AML-193 (cell line): ENCODE data around the gene KRTAP4-7.
"Not testable (repeated sequence)": the region's sequence is repeated elsewhere in the genome, so short reads cannot be mapped to it uniquely, and the experiment has no call there.

Experiments
- DNase-seq, 2 experiments: peaks; one replicate each; lab custom pipeline; 2025; lab: John Stamatoyannopoulos, UW

The KRTAP4-7 gene

DNA sequence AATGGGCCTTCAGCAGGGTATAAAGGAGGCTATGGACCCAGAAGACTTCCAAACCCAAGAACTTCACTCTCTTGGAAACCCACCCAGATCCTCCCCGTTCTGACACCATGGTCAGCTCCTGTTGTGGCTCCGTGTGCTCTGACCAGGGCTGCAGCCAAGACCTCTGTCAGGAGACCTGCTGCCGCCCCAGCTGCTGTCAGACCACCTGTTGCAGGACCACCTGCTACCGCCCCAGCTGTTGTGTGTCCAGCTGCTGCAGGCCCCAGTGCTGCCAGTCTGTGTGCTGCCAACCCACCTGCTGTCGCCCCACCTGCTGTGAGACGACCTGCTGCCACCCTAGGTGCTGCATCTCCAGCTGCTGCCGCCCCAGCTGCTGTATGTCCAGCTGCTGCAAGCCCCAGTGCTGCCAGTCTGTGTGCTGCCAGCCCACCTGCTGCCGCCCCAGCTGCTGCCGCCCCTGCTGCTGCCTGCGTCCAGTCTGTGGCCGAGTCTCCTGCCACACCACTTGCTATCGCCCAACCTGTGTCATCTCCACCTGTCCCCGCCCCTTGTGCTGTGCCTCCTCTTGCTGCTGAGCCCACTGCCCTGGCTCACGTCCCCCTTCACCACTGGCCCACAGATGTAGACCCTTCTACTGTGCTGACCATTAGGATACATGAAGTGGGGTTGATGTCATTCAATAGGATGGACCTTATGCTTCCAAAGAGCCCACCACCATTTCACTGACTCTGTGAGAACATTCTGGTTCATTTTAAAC lies at the start of gene KRTAP4-7:
Gene KRTAP4-7, plus strand, starts transcription at position 51 of the 757 bp plus-strand sequence. Its CDS starts 57 bp downstream, at position 108.
- not testable (repeated sequence) for DNase-seq

DNA sequence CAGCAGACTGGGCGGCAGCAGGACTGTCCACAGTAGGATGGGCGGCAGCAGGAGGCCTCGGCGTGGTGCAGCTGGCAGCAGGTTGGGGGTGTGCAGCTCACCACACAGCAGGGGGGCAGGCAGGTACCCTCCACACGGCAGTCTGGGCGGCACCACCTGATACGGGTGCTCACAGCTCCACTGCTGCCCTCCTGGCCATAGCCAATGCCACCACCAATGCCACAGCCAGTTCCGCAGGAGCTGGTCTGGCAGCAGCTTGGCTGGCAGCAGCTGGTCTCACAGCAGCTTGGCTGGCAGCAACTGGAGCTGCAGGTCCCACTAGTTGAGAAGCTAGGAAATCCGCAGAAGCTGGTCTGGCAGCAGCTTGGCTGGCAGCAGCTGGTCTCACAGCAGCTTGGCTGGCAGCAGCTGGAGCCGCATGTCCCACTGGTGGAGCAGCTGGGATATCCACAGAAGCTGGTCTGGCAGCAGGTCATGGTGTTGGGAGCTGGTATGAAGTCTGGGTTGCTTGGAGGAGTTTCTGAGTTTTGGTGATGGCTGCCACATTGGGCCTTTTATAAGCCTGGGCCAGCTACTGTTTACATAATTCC lies 49.5 kb upstream of the KRTAP4-7 start, which contains the start of gene KRTAP1-3:
Gene KRTAP1-3, minus strand, starts transcription at position 529 of the 590 bp plus-strand sequence. Its CDS starts 53 bp downstream, at position 476.
- DNase-seq: not testable (repeated sequence)

DNA sequence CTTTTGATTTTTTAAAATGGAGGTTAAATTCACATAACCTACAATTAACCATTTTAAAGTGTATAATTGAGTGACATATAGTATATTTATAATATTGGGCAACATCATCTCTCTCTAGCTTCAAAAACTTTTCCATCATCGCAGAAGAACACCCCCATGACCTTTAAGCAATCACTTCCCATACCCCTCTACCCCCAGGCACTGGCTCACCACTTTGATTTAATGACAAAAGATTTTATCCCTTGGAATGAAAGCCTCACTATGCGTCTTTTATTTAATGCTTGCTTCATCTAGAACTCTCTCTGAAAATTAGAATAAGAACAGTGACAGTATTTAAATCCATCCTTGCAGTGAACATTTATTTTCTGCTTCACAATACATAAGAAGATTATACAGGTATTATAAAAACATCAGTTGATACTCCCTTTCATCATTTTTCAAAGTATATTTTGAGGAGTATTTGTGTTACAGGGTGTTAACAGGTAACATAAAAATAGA lies 46.0 kb upstream of the KRTAP4-7 start:
- DNase-seq: no peak

DNA sequence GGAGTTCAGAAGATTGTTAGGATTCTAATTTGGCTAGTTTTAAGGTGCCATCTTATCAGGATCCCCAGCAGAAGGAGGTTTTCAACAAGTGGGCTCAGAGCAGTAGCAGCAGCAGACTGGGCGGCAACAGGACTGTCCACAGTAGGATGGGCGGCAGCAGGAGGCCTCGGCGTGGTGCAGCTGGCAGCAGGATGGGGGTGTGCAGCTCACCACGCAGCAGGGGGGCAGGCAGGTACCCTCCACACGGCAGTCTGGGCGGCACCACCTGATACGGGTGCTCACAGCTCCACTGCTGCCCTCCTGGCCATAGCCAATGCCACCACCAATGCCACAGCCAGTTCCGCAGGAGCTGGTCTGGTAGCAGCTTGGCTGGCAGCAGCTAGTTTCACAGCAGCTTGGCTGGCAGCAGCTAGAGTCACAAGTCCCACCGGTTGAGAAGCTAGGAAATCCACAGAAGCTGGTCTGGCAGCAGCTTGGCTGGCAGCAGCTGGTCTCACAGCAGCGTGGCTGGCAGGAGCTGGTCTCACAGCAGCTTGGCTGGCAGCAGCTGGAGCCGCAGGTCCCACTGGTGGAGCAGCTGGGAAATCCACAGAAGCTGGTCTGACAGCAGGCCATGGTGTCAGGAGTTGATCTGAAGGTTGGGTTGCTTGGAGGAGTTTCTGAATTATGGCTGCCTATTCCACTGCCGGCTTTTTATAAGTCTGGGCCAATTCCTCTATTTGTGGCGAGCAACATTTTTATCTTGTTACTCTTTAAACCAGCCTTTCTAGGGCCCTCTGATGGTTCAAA lies 43.0 kb upstream of the KRTAP4-7 start, which contains the start of gene KRTAP1-1:
Gene KRTAP1-1, minus strand, starts transcription at position 668 of the 789 bp plus-strand sequence. Its CDS starts 53 bp downstream, at position 615.
- not testable (repeated sequence) for DNase-seq

DNA sequence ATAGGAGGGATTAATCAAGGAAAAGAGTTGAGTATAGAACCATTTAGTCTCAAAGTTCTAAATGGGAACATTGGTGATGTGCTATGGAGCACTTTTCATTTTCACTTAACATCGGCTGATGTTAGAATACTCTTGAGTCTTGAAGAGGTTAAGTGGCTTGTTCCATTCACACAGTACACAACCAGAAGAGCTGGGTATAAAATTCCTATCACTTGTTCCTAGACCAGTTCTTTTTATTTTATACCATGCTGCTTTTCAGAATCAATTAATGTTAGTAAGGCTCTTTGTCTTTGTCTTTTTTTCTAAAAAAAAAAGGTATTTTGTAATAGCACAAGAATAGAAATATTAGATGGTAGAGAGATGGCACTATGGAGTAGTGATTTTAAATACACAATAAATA lies 41.0 kb upstream of the KRTAP4-7 start:
- no peak for DNase-seq

DNA sequence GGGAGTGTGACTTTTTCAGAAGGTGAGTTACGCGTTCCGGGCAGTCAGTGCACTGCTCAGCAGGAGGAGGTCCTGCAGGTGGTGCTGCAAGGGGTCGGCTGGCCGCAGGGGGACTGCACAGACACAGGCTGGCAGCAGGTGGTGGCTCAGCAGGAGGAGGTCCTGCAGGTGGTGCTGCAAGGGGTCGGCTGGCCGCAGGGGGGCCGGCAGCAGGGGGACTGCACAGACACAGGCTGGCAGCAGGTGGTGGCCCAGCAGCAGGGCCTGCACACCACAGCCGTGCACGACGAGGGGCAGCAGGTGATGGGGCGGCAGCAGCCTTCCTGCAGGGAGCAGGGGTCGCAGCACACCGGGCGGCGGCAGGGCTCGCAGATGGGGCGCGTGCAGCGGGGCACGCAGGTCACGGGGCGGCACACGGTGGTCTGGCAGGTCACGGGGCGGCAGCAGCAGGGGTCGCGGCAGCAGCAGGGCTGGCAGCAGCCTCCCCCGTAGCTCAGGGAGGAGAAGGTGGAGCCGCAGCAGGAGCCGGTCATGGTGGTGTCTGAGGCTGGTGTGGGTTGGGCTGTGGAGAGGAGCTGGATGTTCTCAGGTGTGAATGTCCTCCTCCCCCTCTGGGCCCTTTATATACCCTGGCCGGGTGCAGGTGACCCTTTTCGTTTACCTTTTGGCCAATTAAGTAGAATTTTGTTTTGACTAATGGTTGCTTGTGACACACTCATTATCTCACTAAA lies 37.0 kb upstream of the KRTAP4-7 start, which contains the start of gene KRTAP2-1:
Gene KRTAP2-1, minus strand, starts transcription at position 582 of the 731 bp plus-strand sequence. Its CDS starts 49 bp downstream, at position 533.
- DNase-seq: not testable (repeated sequence)

DNA sequence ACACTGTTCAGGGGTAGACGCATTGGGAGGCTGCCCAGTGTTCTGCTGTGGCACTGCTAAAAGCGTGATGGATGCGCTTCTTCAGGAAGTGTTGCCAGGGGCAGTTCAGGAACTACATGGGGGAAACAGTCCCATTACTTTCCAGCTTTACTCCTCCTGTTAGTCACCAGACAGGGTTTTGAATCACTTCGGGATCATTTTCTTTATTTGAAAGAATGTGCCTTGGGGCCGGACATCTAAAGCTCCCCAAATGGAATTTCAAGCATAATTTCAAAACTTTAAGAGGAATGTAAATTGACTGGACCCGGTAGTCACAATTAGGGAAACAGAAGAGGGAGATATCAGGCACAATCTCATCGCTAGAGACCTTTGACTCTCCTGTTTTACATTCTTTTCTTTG lies 35.5 kb upstream of the KRTAP4-7 start:
- no peak for DNase-seq

DNA sequence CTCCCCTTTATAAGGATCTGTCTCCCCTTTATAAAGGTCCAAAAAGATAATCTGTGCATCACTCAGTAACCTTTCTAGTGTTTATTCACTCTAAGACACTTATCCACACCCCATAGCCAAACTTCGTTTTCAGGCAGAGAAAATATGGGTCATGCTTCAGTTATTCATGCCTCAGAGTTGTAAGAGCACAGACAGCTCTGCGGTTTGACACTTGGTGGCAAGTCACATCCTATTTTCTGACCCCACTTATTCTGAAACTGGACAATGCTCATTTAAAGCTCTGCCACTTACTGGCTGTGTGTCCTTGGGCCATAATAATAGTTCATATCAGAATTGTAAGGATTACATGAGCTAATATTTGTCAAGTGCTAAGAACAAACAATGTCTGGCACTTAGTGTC lies 34.8 kb upstream of the KRTAP4-7 start:
- no peak for DNase-seq

DNA sequence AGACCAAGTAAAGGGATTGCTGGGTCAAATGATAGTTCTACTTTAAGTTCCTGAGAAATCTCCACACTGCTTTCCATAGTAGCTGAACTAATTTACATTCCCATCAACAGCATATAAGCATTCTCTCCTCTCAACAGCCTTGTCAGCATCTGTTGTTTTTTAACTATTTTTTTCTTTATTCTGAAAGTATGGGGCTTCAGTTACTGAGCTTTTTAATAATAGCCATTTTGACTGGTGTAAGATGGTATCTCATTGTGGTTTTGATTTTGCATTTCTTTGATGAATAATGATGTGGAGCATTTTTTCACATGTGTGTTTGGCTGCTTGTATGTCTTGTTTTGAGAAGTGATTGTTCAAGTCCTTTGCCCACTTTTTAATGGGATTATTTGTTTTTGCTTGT lies 31.4 kb upstream of the KRTAP4-7 start:
- DNase-seq: no peak

DNA sequence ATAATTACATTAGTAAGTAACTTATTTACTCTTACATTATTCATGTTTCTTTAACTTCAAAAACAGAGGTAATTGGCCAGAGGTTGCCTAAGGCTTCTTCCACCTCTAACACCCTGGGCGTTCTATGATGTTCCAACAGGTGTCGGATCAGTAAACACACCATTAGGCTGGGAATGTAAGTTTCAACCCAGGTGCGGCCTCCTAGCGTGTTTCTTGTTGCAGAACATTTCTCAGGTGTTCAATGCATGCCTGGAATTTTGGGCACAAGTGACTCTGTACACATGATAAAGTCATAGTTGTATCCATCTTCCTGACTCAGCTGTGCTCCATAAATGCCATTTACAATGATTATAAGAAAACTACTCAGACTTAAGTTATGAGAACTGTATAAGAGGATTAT lies 29.9 kb upstream of the KRTAP4-7 start:
- DNase-seq: no peak

DNA sequence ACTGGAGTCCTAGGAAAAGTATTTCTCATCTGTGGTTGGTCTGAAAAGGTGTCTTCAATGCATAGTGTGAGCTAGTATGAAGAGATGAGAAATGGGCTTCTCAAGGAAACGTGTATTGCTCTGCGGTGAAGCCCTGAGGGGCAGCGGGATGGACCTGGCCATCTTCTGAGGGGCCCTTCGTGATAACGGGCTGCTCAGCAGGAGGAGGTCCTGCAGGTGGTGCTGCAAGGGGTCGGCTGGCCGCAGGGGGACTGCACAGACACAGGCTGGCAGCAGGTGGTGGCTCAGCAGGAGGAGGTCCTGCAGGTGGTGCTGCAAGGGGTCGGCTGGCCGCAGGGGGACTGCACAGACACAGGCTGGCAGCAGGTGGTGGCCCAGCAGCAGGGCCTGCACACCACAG lies 29.4 kb upstream of the KRTAP4-7 start:
- not testable (repeated sequence) for DNase-seq

DNA sequence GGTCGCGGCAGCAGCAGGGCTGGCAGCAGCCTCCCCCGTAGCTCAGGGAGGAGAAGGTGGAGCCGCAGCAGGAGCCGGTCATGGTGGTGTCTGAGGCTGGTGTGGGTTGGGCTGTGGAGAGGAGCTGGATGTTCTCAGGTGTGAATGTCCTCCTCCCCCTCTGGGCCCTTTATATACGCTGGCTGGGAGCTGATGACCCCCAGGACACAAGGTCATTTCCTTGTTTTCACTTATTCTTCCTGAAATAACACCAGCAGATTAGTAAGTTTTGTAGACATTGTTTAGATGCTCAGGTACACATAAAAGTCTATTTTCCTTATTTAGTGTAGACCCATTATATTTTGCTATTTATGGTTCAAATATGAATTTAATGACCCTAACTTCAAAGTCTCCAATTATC lies 28.8 kb upstream of the KRTAP4-7 start, which contains the start of gene KRTAP2-2:
Gene KRTAP2-2, minus strand, starts transcription at position 101 of the 400 bp plus-strand sequence. Its CDS starts 19 bp downstream, at position 82.
- DNase-seq: not testable (repeated sequence)

DNA sequence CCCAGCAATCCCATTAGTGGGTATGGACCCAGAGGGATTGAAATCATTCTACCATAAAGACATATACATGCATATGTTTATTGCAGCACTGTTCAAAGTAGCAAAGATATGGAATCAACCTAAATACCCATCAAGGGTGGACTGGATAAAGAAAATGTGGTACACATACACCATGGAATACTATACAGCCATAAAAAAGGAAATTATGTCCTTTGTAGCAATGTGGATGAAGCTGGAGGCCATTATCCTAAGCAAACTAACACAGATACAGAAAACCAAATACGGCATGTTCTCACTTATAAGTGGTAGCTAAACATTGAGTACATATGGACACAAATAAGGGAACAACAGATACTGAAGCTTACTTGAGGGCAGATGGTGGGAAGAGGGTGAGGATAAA lies 26.4 kb upstream of the KRTAP4-7 start:
- no peak for DNase-seq

DNA sequence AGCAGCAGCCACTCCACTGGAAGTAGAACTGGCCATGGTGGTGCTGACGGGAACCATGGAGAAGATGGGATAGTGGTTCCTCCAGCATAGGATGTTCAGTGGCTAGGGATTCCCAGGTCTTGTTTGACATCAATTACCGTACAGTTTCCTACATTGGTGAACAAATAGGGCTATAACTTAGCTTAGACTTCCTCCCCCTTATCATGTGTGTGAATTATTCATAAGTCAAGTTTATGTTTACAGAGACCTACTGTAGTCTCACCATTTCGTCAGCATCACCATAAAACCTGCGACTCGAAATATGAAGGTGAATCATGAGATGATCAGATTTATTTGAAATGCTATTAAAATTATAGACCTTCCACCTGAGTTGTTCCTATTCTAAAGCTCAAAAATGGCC lies 25.2 kb upstream of the KRTAP4-7 start:
- DNase-seq: no peak

DNA sequence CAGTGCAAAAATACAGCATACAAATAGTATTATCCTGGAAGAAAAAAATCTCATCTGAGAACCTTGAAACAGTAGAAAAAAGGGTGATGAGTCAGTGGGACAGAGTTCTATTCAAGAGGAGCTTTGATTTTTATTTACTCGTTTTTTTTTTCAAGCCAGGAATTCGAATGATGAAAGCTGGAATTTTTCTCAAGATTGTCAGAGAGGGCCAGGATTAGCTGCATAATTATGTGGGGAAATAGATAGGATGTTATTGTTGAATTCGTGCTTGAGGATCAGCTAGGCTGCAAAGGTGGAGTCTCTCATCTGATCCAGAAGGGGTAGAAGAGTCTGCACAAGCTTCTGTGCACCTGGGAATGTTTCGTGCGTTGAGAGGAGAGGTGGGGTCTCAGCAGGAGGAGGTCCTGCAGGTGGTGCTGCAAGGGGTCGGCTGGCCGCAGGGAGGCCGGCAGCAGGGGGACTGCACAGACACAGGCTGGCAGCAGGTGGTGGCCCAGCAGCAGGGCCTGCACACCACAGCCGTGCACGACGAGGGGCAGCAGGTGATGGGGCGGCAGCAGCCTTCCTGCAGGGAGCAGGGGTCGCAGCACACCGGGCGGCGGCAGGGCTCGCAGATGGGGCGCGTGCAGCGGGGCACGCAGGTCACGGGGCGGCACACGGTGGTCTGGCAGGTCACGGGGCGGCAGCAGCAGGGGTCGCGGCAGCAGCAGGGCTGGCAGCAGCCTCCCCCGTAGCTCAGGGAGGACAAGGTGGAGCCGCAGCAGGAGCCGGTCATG lies 24.5 kb upstream of the KRTAP4-7 start:
- DNase-seq: not testable (repeated sequence)

DNA sequence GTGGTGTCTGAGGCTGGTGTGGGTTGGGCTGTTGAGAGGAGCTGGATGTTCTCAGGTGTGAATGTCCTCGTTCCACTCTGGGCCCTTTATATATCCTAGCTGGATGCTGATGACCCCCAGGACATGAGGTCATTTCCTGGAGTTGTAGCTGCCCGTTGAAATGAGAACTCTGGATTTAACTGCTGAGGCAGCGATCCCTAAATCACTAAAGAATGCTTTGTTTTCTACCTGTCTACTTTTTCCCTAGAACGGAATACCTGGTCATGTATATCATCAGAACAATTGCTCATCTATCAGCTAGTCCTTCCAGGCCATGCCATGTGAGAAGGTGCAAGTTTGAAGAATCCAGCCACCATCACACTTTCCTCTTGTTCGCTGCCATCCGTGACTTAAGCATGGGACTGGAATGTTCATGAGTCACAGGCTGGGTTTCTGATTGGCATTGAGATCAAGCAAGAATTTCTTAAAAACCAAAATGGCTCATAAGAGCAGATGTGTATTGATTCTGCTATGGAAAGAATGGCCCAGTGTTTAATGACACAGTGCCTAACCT lies 23.8 kb upstream of the KRTAP4-7 start, which contains the start of gene KRTAP2-3:
Gene KRTAP2-3, minus strand, starts transcription at position 63 of the 553 bp plus-strand sequence. CDS start 64 bp downstream, outside the sequence.
- DNase-seq: no peak

DNA sequence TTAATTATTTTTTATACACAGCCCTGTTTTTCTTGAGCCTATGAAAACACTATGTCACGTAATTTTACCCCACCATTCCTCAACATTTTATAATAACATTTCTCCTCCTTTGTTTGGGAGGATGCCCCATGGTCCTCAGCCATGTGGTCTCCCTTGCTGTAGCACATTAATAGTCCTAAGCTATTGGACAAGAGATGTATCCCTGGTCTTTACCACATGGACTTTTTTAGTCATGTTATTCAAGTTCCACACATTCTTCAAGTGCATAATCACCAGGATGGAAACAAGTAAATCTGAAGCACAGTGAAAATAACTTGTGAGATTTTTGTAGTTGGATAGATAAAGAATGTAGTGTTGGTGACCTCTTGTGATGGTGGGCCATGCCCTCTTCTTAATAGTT lies 22.0 kb upstream of the KRTAP4-7 start:
- DNase-seq: no peak

DNA sequence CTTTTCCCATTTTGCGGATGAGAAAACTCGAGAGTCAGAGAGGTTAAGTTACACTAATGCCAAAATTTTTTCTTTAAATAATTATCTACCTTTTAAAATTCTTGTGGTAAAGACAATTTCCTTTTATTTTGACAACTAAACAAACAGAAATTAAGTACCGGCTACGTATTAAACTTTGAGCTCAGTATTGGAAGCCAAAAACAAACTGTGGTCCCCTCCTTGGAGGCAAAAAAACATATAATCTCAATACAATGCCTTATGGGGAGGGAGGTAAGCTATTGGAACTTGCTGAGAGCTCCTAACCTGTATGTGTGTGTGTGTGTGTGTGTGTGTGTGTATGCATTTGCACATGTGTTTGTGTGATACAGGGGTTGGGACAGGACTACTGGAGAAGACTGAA lies 20.5 kb upstream of the KRTAP4-7 start:
- no peak for DNase-seq

DNA sequence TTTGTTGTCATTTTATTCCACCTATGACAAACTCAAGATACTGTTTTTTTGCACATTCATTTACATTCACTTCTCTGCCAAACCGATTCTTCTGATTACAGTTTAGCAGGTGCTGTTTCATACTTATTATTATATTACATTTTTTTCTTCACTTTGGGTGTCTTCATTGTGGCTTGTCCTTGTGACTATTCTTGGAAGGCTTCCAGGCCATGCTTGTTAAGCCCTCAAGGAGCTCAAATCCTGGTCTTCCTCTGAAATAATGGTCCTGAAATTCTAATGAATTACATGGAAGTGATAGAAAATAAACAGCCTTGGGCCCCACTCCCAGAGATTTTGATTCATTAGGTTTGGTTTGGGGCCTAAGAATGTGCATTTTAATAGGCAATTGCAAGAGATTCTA lies 19.6 kb upstream of the KRTAP4-7 start:
- DNase-seq: no peak
